ENCODE measurements around the gene PTGDS. TPM values are rescaled to one million over a fixed set of nuclear protein-coding genes. Genes with fewer than 3 reads are reported as not detected.

Gene PTGDS
- total RNA-seq, 1 donor from 2014 or later = not detected

DNA sequence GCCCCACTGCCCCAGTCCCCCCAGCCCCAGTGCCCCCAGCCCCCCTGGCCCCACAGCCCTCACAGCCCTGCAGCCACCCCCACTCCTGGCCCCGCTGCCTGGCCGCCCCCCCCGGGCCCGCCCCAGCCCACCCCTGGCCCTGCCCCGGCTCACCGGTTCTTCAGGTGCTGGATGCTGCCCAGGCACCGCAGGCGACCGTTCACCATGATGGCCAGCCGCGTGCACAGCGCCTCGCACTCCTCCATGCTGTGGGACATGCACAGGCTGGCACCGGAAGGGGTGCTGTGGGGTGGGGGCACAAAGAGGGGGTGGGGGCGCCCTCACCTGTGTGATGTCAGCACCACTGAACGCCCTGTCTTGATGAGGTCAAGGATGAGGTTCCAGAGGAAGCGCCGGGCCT is 31.9 kb downstream of the PTGDS start:
- no peaks in the 10 kb centered on the region for H3K4me1 Mint-ChIP-seq (ENCODE audit: low read depth)
- no peak overlapping the region for H3K27ac Mint-ChIP-seq
- no peaks in the 10 kb centered on the region for H3K9me3 Mint-ChIP-seq

GRCh38 chr9:137009938-137010732 is 32.8 kb downstream of the PTGDS start:
- no peak for DNase-seq (ENCODE audit: low spot score)
- Mint-ChIP-seq H3K27ac (no peak overlapping the region), H3K27me3 (ENCODE audit: low read depth) (no peaks in the 10 kb centered on the region), H3K9me3 (no peaks in the 10 kb centered on the region), H3K36me3 (ENCODE audit: low read depth) (no peaks in the 10 kb centered on the region), H3K4me3 (ENCODE audit: low read depth) (no peak overlapping the region), H3K4me1 (ENCODE audit: low read depth) (no peaks in the 10 kb centered on the region)
- intact Hi-C loops (cut with micrococcal nuclease) = no loop called here

More for the DNA sequence above, 31.9 kb downstream of the PTGDS start:
- intact Hi-C loops (cut with micrococcal nuclease) = no loop called here
- no peak for DNase-seq (ENCODE audit: low spot score)
- Mint-ChIP-seq H3K4me3 (ENCODE audit: low read depth) (no peak overlapping the region), H3K36me3 (ENCODE audit: low read depth) (no peaks in the 10 kb centered on the region), H3K27me3 (ENCODE audit: low read depth) (no peaks in the 10 kb centered on the region)

DNA sequence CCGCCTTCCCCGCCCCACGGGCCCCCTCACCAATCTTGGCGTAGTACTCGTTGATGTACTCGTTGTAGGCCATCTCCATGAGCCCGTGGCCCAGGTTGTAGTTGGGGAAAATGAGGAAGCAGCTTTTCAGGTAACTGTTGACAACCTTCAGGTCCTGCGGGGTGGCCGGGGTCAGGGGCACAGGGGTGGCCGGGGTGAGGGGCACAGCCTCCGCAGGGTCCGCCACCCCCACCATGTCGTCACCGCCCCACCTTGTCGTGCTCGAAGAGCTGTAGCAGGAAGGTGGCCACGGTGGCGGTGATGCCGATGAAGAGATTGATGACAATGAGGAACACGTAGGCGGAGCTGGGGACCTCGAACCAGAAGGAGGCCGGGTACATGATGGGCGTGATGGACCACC is 33.9 kb downstream of the PTGDS start:
- Mint-ChIP-seq H3K4me1 (ENCODE audit: low read depth) (no peaks in the 10 kb centered on the region), H3K27me3 (ENCODE audit: low read depth) (no peaks in the 10 kb centered on the region), H3K36me3 (ENCODE audit: low read depth) (no peaks in the 10 kb centered on the region), H3K27ac (no peak overlapping the region), H3K9me3 (no peaks in the 10 kb centered on the region), H3K4me3 (ENCODE audit: low read depth) (no peak overlapping the region)
- intact Hi-C loops (cut with micrococcal nuclease) = no loop called here
- no peak for DNase-seq (ENCODE audit: low spot score)

DNA sequence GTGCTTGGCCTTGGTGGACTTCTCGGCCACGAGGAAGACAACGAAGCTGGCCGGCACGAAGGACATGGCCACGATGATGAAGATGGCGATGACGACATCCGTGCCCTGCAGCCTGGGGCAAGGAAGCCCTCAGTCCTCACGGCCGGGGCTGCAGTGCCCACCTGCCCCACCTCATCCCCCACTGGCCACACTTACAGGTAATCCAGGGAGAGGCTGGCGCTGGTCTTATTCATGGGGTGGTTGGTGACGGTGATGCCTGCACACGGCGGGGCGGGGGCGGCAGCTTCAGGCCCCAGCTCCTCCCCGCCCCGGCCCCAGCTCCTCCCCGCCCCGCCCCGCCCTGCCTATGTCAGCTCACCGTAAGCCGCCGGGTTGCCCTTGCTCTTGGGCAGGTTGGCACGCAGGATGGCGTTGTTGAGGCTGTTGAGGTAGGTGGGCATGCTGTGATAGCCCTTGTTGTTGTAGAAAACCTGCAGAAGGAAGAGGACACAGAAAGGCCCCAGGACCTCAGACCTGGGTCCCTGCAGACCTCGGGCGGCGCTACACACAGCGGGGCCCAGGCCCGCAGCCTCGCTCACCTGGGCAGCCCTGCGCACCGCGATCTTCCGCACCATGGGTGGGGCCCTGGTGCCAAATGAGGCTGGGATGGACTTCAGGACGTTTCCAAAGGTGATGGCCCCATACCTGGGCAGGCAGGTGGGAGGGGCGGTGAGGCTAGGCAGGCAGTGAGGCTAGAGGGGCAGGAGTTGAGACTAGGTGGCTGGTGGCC is 34.8 kb downstream of the PTGDS start:
- H3K4me1 Mint-ChIP-seq (ENCODE audit: low read depth) = no peaks in the 10 kb centered on the region
- no peaks in the 10 kb centered on the region for H3K9me3 Mint-ChIP-seq
- H3K36me3 Mint-ChIP-seq (ENCODE audit: low read depth) = no peaks in the 10 kb centered on the region
- H3K4me3 Mint-ChIP-seq (ENCODE audit: low read depth) = no peak overlapping the region
- no peak overlapping the region for H3K27ac Mint-ChIP-seq
- intact Hi-C loops (cut with micrococcal nuclease) = no loop called here
- no peak for DNase-seq (ENCODE audit: low spot score)
- H3K27me3 Mint-ChIP-seq (ENCODE audit: low read depth) = no peaks in the 10 kb centered on the region

DNA sequence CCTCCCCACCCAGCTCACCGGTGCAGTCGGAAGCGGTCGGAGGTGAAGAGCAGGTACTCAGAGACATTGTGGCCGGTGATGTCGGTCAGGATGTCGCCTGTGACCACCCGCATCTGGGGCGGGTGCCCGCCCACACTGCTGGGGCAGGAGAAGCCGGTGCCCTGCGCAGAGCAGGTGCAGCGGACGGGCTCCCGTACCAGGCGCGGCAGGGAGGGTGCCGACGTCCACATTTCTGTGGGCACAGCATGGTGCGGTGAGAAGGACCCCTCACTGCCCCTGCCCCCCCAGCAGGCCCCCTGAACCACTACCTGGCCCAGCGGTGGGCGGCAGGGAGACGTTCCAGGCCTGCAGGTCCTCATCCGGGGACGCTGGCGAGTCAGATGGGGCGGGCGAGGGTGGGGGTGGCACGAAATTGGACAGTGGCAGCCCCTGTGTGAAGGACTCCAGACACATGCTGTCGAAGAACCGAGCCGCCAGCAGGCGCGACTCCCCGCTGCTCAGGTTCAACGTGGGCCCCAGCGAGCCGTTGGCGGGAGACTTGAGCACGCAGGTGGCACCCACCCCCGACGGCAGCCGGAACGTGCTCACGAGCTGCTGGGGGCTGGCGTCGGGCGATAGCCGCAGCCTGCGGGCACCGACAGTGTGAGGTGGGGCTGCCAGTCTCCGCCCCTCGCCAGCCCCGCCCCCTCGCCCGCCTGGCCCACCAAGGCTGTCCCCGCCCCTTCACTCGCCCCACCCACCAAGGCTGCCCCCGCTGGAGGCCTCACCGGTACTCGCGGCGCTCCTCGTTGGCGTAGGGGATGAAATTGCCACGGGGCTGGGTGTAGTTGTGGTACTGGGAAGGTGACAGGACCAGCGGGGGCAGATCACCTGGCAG is 35.6 kb downstream of the PTGDS start:
- Mint-ChIP-seq H3K27me3 (ENCODE audit: low read depth) (no peaks in the 10 kb centered on the region), H3K4me1 (ENCODE audit: low read depth) (no peaks in the 10 kb centered on the region), H3K4me3 (ENCODE audit: low read depth) (no peak overlapping the region), H3K9me3 (no peaks in the 10 kb centered on the region), H3K27ac (no peak overlapping the region), H3K36me3 (ENCODE audit: low read depth) (no peaks in the 10 kb centered on the region)
- DNase-seq (ENCODE audit: low spot score) = no peak
- intact Hi-C loops (cut with micrococcal nuclease) = no loop called here

GRCh38 chr9:137013571-137013940 is 36.3 kb downstream of the PTGDS start:
- intact Hi-C loops (cut with micrococcal nuclease) = no loop called here
- Mint-ChIP-seq H3K9me3 (no peaks in the 10 kb centered on the region), H3K27ac (no peak overlapping the region), H3K4me1 (ENCODE audit: low read depth) (no peaks in the 10 kb centered on the region), H3K36me3 (ENCODE audit: low read depth) (no peaks in the 10 kb centered on the region), H3K27me3 (ENCODE audit: low read depth) (no peaks in the 10 kb centered on the region), H3K4me3 (ENCODE audit: low read depth) (no peak overlapping the region)
- DNase-seq (ENCODE audit: low spot score) = no peak

DNA sequence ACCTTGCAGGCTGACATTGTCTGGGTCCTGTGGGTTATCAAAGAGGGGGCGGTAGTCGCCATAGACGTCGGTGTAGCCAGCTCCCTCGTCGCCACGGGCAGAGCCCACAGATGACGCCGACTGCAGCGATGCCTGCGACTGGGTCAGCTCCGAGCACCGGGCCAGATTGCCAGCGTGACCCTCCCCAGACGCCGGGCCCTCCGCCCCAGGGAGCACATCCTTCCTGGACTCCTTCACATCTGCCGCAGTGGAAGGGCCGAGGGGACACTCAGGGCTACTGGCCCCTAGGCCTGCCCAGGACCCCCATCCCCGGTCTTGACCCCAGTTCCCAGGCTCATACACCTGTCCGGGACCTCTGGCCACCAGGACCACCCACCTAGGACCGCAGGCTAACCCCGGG is 36.9 kb downstream of the PTGDS start:
- no peaks in the 10 kb centered on the region for H3K9me3 Mint-ChIP-seq
- no peak overlapping the region for H3K27ac Mint-ChIP-seq
- no peaks in the 10 kb centered on the region for H3K36me3 Mint-ChIP-seq (ENCODE audit: low read depth)
- no peak for DNase-seq (ENCODE audit: low spot score)
- H3K27me3 Mint-ChIP-seq (ENCODE audit: low read depth) = no peaks in the 10 kb centered on the region
- intact Hi-C loops (cut with micrococcal nuclease) = no loop called here
- no peaks in the 10 kb centered on the region for H3K4me1 Mint-ChIP-seq (ENCODE audit: low read depth)
- H3K4me3 Mint-ChIP-seq (ENCODE audit: low read depth) = no peak overlapping the region

DNA sequence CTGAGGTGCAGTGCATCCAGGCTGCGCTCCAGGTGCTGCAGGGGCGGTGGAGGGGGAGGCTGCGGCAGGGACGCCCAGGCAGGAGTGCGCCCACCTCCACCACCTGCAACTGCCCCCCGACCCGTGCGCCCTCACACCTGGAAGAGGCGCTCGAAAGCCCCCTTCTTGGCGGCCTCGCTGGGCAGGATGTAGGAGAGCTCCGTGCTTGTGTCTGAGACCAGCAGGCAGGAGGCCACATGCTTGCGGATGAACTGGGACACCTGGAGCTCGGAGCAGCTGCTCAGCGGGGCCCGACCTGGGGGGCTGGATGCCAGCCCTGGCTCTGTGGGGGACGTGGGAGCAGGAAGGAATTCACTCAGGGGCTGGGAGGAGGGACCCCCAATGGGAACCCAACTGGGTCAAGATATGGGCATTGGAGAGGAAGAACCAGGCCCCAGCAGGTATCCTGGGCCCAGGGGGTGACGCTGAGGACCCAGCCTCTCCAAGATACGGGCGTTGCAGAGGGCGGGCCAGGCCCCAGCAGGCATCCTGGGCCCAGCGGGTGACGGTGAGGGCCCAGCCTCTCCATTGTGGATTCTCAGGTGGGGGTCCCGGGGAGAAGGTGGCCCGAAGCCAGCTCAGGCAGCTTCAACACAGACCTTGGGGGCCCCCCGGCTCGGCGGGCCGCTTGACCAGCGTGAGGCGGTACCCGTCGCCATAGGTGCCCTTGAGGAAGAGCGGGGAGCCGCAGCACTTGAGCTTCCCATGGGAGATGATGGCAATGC is 37.7 kb downstream of the PTGDS start:
- no peaks in the 10 kb centered on the region for H3K9me3 Mint-ChIP-seq
- no peaks in the 10 kb centered on the region for H3K36me3 Mint-ChIP-seq (ENCODE audit: low read depth)
- no peaks in the 10 kb centered on the region for H3K4me1 Mint-ChIP-seq (ENCODE audit: low read depth)
- no peak for DNase-seq (ENCODE audit: low spot score)
- no peak overlapping the region for H3K27ac Mint-ChIP-seq
- no peaks in the 10 kb centered on the region for H3K27me3 Mint-ChIP-seq (ENCODE audit: low read depth)
- intact Hi-C loops (cut with micrococcal nuclease) = no loop called here
- no peak overlapping the region for H3K4me3 Mint-ChIP-seq (ENCODE audit: low read depth)

GRCh38 chr9:137015540-137015930 is 38.2 kb downstream of the PTGDS start:
- no peaks in the 10 kb centered on the region for H3K4me1 Mint-ChIP-seq (ENCODE audit: low read depth)
- H3K27ac Mint-ChIP-seq = no peak overlapping the region
- intact Hi-C loops (cut with micrococcal nuclease) = no loop called here
- no peaks in the 10 kb centered on the region for H3K27me3 Mint-ChIP-seq (ENCODE audit: low read depth)
- no peak for DNase-seq (ENCODE audit: low spot score)
- no peaks in the 10 kb centered on the region for H3K36me3 Mint-ChIP-seq (ENCODE audit: low read depth)
- H3K4me3 Mint-ChIP-seq (ENCODE audit: low read depth) = no peak overlapping the region
- no peaks in the 10 kb centered on the region for H3K9me3 Mint-ChIP-seq

- H3K4me1 Mint-ChIP-seq (ENCODE audit: low read depth) = no peaks in the 10 kb centered on the region
- H3K36me3 Mint-ChIP-seq (ENCODE audit: low read depth) = no peaks in the 10 kb centered on the region
- no peak overlapping the region for H3K27ac Mint-ChIP-seq
- H3K9me3 Mint-ChIP-seq = no peaks in the 10 kb centered on the region
- intact Hi-C loops (cut with micrococcal nuclease) = no loop called here
- no peak overlapping the region for H3K4me3 Mint-ChIP-seq (ENCODE audit: low read depth)
- DNase-seq (ENCODE audit: low spot score) = no peak
- H3K27me3 Mint-ChIP-seq (ENCODE audit: low read depth) = no peaks in the 10 kb centered on the region
Observed at GRCh38 chr9:137015976-137016375, 38.7 kb downstream of the PTGDS start.

GRCh38 chr9:137016436-137016835 is 39.1 kb downstream of the PTGDS start:
- intact Hi-C loops (cut with micrococcal nuclease) = no loop called here
- no peak for DNase-seq (ENCODE audit: low spot score)
- Mint-ChIP-seq H3K4me1 (ENCODE audit: low read depth) (no peaks in the 10 kb centered on the region), H3K27ac (no peak overlapping the region), H3K9me3 (no peaks in the 10 kb centered on the region), H3K4me3 (ENCODE audit: low read depth) (no peak overlapping the region), H3K27me3 (ENCODE audit: low read depth) (no peaks in the 10 kb centered on the region), H3K36me3 (ENCODE audit: low read depth) (no peaks in the 10 kb centered on the region)

DNA sequence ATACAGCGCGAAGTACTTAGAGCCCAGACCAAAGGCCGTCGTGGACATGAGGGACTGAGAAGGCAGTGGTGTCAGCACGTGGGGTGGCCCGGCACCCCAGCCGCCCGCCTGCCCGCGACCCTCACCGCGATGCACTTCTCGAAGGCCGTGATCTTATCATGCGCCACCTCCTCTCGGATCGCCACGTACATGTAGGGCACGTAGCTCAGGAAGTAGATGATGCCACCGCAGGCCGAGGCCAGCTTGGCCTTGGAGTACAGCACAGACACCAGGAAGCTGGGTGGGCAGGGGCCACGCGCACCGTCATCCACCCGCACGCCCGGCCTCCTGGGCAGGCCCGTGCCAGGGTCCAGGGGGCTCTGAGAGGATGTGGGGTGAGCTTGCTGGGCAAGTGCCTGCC is 39.8 kb downstream of the PTGDS start:
- intact Hi-C loops (cut with micrococcal nuclease) = no loop called here
- no peaks in the 10 kb centered on the region for H3K4me1 Mint-ChIP-seq (ENCODE audit: low read depth)
- H3K27me3 Mint-ChIP-seq (ENCODE audit: low read depth) = no peaks in the 10 kb centered on the region
- no peak for DNase-seq (ENCODE audit: low spot score)
- H3K4me3 Mint-ChIP-seq (ENCODE audit: low read depth) = no peak overlapping the region
- H3K27ac Mint-ChIP-seq = no peak overlapping the region
- H3K9me3 Mint-ChIP-seq = no peaks in the 10 kb centered on the region
- H3K36me3 Mint-ChIP-seq (ENCODE audit: low read depth) = no peaks in the 10 kb centered on the region

All from activated T-helper 2 cell treated with anti-CD3 and anti-CD28 coated beads, Interferon-gamma antibody, Interleukin-2, Interleukin-4, amounts not matched to agents 10 μg/mL and 5 μg/mL and 100 μg/mL, durations not matched to agents 14 hours and 24 hours and 36 hours (primary cell).